Stimulated activated CD4-positive, alpha-beta T cell treated with anti-CD3 and anti-CD28 coated beads, Interleukin-15, amount 100 ng/mL, for 24 hours (primary cell): ENCODE results near the gene PRTN3.
"Not testable (repeated sequence)": the region's sequence is repeated elsewhere in the genome, so short reads cannot be mapped to it uniquely, and the experiment has no call there.

Experiments used
- DNase-seq: peaks from one replicate; pipeline ENCODE4 v3.0.0-alpha.2; 2020

PRTN3 gene

GRCh38 chr19:849195-849594 lies 8.4 kb downstream of the PRTN3 start:
- not testable (repeated sequence) for DNase-seq

DNA sequence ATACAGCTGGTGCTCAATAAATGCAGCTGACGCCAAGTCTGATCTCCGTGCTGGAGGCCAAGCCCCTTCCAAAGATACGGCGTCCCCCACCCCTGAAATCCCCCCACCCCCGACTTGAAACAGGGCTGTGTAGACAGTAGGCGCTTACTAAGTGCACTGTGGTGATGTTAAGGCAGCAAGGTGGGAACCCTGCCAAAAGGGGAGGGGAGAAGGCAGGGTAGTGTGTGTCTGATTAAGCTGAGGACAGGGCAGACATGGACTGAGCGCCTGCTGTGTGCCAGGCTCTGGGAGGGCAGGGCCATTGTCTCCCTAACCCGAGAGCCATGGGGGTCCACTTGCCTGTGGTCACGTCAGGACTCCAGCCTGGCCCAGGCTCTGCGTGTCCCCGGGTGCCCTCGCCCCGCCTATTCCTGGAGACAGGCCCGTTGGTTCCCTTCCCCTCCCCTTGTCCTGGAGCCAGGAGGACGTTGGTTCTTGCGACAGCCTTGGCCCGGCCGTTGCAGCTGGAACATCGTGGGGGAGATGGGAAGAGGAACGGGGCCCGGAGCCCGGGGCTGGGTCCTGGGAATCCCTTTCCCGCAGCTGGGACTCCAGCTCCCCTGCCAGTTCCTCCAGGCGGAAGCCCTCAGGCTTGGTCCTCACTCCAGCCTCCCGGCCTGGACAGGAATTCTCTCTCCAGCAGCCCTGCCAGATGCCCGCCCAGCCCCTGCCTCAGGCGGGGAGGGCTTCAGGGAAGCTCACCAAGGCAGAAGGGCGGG lies 9.6 kb downstream of the PRTN3 start:
- no peak for DNase-seq

- DNase-seq: no peak
Observed at GRCh38 chr19:850979-851335, 10.2 kb downstream of the PRTN3 start.

GRCh38 chr19:852136-853013 lies 11.6 kb downstream of the PRTN3 start, which contains the start of gene ELANE:
Gene ELANE, plus strand, starts transcription at chr19:852303. Its CDS starts 26 bp downstream, at chr19:852329.
- no peak for DNase-seq

DNA sequence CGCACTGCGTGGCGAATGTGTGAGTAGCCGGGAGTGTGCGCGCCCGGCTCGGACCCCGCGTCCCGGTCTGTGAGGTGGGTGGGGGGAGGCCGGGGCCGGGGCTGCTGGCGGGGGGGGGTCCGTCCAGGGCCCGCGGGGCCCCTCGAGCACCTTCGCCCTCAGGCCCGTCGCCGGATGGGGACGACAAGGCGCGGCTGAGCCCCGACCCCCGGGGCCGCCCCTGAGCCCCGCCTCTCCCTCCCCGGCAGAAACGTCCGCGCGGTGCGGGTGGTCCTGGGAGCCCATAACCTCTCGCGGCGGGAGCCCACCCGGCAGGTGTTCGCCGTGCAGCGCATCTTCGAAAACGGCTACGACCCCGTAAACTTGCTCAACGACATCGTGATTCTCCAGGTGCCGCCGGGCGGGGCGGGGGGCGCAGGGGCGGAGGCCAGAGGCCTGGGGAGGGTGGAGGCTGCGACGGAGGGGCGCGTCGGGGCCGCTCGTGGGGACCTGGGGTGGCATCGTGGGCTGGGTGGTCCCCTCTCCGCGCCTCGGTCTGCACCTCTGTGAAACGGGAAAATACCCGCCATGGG lies 12.3 kb downstream of the PRTN3 start:
- DNase-seq: no peak

GRCh38 chr19:853614-854220 lies 12.9 kb downstream of the PRTN3 start:
- not testable (repeated sequence) for DNase-seq

DNA sequence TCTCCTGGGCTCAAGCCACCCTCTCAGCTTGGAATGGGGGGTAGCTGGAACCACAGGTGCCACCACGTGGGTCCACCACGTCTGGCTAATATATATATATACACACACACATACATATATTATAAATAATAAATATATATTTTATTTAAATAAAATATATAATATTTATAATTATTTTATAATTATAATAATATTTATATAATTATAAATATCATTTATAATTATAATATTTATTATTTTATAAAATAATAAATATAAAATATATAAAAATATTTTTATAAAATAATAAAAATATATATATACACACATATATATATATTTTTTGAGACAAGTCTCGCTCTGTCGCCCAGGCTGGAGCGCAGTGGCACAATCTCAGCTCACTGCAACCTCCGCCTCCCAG lies 13.8 kb downstream of the PRTN3 start:
- no peak for DNase-seq

DNA sequence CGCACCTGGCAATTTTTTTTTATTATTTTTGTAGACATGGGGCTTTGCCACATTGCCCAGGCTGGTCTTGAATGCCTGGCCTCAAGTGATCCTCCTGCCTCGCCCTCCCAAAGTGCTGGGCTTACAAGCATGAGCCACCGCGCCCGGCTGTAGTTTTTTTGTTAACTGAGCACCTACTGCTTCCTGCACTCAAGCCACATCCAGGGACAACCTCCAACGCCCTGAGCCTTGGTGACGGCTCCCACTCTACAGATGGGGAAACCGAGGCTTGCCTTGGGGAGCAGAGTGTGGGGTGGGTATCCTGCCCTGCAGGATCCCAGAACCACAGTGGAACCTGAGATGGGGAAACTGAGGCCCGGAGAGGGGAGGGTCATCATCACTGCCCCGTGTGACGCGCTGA lies 14.3 kb downstream of the PRTN3 start:
- no peak for DNase-seq

- no peak for DNase-seq
Observed at GRCh38 chr19:855566-856120, 14.8 kb downstream of the PRTN3 start.

- no peak for DNase-seq
Observed at GRCh38 chr19:858284-858683, 17.5 kb downstream of the PRTN3 start.

DNA sequence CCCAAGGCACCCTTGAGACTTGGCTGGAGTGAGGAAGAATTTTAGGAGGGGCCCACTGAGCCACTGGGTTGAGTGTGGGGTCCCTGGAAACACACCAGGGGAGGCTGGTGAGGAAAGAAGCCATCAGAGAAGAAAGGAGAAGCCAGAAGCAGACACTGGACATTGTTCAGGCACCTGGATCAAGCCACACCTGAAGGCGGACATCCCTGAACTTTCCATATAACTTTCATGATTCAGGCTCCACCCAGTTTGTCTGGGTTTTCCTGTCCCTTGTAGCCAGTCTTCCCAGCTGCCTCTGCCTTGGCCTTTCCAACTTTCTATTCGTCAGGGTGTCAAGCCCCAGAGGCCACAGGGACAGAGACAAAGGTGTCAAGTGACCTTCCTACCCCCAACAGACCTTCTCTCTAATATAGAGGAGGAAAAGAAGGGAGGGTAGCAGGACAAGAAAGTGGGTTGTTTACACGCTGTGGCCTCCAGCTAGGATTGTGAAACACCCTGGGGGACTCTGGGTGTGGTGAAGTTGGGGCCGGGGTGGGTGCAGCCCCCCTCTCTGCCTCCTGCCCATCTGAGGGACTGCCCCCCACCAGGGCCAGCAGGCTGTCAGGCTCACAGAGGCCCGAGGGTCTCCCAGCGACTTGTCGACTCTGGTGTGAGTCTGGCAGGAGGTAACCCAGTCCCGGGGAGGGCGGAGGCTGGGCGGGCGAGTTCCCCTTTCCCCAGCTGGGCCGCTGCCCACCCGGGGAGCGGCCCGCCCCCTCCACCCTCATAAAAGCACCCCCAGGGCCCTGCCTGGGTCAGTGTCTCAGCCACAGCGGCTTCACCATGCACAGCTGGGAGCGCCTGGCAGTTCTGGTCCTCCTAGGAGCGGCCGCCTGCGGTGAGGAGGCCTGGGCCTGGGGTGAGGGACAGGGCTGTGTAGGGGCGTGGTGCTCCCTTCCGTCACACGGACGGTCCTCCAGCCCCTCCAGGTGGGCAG lies 18.4 kb downstream of the PRTN3 start, which contains the start of gene CFD:
TSS of gene CFD (plus strand) at position 797 of the 976 bp plus-strand sequence. CDS start at position 823, 26 bp downstream.
- no peak for DNase-seq

DNA sequence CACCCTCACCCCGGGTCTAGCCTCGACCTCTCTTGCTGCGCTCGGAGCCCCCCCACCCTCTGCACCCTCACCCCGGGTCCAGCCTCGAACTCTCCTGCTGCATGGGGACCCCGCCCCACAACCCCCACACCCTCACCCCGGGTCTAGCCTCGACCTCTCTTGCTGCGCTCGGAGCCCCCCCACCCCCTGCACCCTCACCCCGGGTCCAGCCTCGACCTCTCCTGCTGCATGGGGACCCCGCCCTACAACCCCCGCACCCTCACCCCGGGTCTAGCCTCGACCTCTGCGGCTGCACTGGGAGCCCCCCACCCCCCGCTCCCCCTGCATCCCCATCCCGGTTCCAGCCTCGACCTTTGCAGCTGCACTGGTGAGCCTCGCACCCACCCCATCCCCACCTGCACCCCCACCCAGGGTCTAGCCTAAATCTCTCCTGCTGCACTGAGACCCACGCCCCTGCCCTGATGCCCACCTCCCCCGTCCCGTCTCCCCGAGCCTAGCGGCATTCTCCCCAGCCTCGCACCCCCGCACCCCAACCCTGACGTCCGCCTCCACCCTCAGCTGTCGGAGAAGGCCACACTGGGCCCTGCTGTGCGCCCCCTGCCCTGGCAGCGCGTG lies 20.4 kb downstream of the PRTN3 start:
- DNase-seq: no peak

DNA sequence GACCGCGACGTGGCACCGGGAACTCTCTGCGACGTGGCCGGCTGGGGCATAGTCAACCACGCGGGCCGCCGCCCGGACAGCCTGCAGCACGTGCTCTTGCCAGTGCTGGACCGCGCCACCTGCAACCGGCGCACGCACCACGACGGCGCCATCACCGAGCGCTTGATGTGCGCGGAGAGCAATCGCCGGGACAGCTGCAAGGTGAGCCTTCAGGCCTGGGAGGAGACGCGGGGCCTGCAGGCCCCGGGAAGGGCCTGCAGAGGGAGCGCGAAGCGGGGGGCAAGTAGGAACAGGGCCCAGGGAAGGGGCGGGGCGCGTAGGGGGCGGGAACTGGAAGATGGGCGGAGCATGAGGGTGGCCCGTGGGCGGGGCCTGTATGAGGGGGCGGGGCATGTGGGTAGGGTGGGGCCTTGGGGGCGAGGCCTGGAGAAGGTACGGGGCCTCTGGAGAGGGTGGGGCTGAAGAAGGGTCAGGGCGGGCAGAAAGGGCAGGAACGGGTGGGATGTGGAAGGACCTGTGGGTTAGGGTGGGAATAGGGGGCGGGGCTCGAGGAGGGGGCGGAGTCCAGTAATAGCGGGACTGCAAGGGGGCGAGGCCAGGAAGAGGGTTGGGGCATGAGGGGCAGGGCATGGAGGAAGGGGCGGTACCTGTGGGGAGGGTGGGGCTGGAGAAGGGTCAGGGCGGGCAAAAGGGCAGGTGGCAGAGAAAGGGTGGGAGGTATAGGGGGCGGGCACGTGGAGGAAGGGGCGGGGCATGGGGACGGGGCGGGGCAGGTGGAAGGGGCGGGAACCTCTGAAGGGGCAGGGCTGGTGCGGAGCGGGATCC lies 21.2 kb downstream of the PRTN3 start:
- DNase-seq: peak; percentile 70

DNA sequence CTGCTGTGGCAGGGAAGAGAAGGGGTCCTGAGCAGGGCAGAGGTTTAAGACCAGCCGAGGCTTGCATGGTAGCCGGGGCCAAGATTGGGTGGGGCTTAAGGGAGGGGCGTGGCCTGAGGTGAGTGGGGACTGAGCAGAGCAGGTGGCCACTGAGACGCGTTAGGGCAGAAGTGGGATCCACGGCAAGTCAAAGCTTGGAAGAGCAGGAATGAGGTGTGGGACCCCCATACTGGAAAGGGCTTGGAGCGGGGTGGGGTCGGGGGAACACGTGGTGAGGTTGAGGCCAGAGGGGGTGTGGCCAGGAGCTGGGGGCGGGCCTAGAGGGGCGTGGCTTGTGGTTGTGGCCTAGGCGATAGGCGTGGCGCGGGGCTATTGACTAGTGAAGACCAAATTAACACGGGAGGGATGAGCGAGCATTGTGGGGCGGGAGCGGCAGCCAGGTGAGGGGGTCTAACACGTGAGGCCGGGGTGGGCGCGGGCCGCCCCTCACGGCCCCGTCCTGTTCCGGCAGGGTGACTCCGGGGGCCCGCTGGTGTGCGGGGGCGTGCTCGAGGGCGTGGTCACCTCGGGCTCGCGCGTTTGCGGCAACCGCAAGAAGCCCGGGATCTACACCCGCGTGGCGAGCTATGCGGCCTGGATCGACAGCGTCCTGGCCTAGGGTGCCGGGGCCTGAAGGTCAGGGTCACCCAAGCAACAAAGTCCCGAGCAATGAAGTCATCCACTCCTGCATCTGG lies 21.9 kb downstream of the PRTN3 start:
- DNase-seq: peak; percentile 84

DNA sequence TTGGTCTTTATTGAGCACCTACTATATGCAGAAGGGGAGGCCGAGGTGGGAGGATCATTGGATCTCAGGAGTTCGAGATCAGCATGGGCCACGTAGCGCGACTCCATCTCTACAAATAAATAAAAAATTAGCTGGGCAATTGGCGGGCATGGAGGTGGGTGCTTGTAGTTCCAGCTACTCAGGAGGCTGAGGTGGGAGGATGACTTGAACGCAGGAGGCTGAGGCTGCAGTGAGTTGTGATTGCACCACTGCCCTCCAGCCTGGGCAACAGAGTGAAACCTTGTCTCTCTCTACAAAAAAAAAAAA lies 22.5 kb downstream of the PRTN3 start:
- DNase-seq: no peak

GRCh38 chr19:866769-867300 lies 26.0 kb downstream of the PRTN3 start:
- no peak for DNase-seq

GRCh38 chr19:867301-867793 lies 26.5 kb downstream of the PRTN3 start:
- DNase-seq: no peak

DNA sequence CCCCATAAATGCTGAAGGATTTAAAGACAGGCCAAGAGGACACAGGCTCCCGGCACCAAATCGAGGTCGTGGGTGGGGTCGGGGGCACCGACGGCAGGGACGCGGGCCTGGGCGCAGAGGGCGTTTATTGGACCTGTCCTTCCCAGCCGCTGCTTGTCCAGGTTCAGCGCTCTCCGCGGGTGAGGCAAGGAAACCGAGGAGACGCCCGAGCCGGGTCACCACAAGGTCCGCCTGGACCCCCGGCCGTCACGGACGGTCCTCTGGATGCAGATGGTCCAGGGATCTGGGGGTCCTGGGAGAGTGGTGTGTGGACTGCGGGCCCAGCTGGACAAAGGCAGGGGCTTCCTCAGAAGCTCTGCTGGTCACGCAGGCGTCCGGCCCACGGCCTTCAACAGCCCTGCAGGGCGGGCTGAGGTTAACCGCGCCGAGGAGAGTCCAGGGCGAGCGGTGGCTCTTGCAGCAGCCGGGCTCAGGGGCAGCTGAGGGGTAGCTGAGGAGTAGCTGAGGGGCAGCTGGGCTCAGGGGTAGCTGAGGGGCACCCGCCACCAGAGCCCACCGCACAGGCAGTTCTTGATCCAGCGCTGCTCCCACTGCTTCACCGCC lies 27.2 kb downstream of the PRTN3 start:
- no peak for DNase-seq
